ENCODE data around the gene LMOD3. TPM values are rescaled to one million over a fixed set of nuclear protein-coding genes. Genes with fewer than 3 reads are reported as not detected.

LMOD3 gene
- total and polyA plus RNA-seq, 2 of the 8 experiments (the other 6 are each of a cell fraction or from before 2014, with no cell fraction given): not detected

GRCh38 chr3:69092030-69092516 lies 30.3 kb downstream of the LMOD3 start (continued):
- TF ChIP-seq CTBP2 (IDR thresholded peaks at IDR 0.05; ENCODE audit: borderline replicate concordance, insufficient read depth, insufficient read length, low read length): no peak
- TF ChIP-seq, protein P1, sequence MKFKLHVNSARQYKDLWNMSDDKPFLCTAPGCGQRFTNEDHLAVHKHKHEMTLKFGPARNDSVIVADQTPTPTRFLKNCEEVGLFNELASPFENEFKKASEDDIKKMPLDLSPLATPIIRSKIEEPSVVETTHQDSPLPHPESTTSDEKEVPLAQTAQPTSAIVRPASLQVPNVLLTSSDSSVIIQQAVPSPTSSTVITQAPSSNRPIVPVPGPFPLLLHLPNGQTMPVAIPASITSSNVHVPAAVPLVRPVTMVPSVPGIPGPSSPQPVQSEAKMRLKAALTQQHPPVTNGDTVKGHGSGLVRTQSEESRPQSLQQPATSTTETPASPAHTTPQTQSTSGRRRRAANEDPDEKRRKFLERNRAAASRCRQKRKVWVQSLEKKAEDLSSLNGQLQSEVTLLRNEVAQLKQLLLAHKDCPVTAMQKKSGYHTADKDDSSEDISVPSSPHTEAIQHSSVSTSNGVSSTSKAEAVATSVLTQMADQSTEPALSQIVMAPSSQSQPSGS (IDR thresholded peaks at IDR 0.05; ENCODE audit: low read length): no peak

Measured in H1 (cell line).